Lung (tissue), 12 donors: ENCODE data around the gene B4GALNT4. TPM values are rescaled to one million over a fixed set of nuclear protein-coding genes. Genes with fewer than 3 reads are reported as not detected.

Experiments
- ATAC-seq: fragments of 200-7000 bp; cut with Tn5 transposase; one replicate; pipeline ENCODE4 v1.9.1; 2020; ENCODE audit warnings: moderate number of reproducible peaks; ENCODE audit not compliant: insufficient read depth, low FRiP score
- DNase-seq, 3 donors: peaks; one replicate each; pipeline ENCODE4 v3.0.0-alpha.2; 2013 to 2017
- H3K27ac ChIP-seq, 2 donors: one replicate each; pipeline ENCODE4 v1.5.1; 2013; ENCODE audit warnings: mild to moderate bottlenecking in 2 of 2, moderate library complexity in 2 of 2, control low read depth in 1 of 2, inconsistent platforms in 1 of 2, low read depth in 1 of 2, low read length in 1 of 2
- H3K27me3 ChIP-seq, 3 donors: one replicate each; pipeline ENCODE4 v1.5.1; 2013; ENCODE audit warnings: low read length in 2 of 3; ENCODE audit not compliant: control insufficient read depth in 3 of 3, insufficient read depth in 3 of 3
- H3K36me3 ChIP-seq, 4 donors: one replicate each; pipeline ENCODE4 v1.5.1; 2013; ENCODE audit warnings: low read length in 4 of 4, mild to moderate bottlenecking in 1 of 4, moderate library complexity in 1 of 4; ENCODE audit not compliant: control insufficient read depth in 4 of 4, insufficient read depth in 4 of 4
- H3K4me1 ChIP-seq, 5 donors: one replicate each; pipeline ENCODE4 v1.5.1; 2013; ENCODE audit warnings: low read length in 5 of 5, mild to moderate bottlenecking in 2 of 5, moderate library complexity in 1 of 5; ENCODE audit not compliant: control insufficient read depth in 5 of 5, insufficient read depth in 5 of 5
- H3K4me3 ChIP-seq: one replicate; pipeline ENCODE4 v1.5.1; 2013; ENCODE audit warnings: mild to moderate bottlenecking, control low read depth, moderate library complexity
- H3K9ac ChIP-seq, 2 donors: one replicate each; pipeline ENCODE4 v1.5.1; 2013; ENCODE audit warnings: low read length in 2 of 2, control low read depth in 1 of 2; ENCODE audit not compliant: insufficient read depth in 1 of 2
- H3K9me3 ChIP-seq, 4 donors: one replicate each; pipeline ENCODE4 v1.5.1; 2013; ENCODE audit warnings: low read length in 3 of 4, mild to moderate bottlenecking in 1 of 4, moderate library complexity in 1 of 4; ENCODE audit not compliant: control insufficient read depth in 4 of 4, insufficient read depth in 3 of 4
- CTCF ChIP-seq: IDR thresholded peaks from 2 replicates; pipeline ENCODE4 v1.5.1; 2012; ENCODE audit warnings: mild to moderate bottlenecking; ENCODE audit errors: control extremely low read depth, extremely low read depth
- WGBS, 2 donors: extraction: QIAGEN DNeasy Blood & Tissue Kit; methylation state at CpG; one replicate each; pipeline ENCODE4 v1.1.7; 2013; 5-methylcytosine and 5-hydroxymethylcytosine counted together
- polyA plus RNA-seq, 2 donors: library from polyadenylated mRNA; stranded (reverse); fragments of 200-250 nt; gene quantifications; one replicate each; pipeline ENCODE4 v1.2.1, GENCODE V29; 2013
- total RNA-seq, 2 donors: library from RNA; depleted of rRNA in 1 of 2; stranded (reverse); fragments of >200 nt in 1 of 2; gene quantifications; one replicate each; pipeline ENCODE4 v1.2.1, GENCODE V29; 2014 to 2021
- donor health status: control.
- donor health status: control.
- donor health status: Bipolar disorder and iron deficiency.
- donor health status: healthy.
- donor health status: DM: yes; HTN: yes; CAD: no.

The B4GALNT4 gene
- total and polyA plus RNA-seq, 4 donors: 1.4 to 6.8 (median 3.3) TPM

GRCh38 chr11:363948-364761 lies 5.1 kb upstream of the B4GALNT4 start:
- ATAC-seq (peak; percentile 48), DNase-seq (no peak)
- Histone ChIP-seq H3K9me3 (peaks cover 0 to 7% (median 3%) of the 10 kb centered on the region in 4 donors), H3K4me1 (peaks cover 0 to 9% (median 0%) of the 10 kb centered on the region in 5 donors), H3K9ac (no peak overlapping the region), H3K27ac (no peak overlapping the region), H3K36me3 (no peaks in the 10 kb centered on the region), H3K27me3 (peaks cover 0 to 3% (median 0%) of the 10 kb centered on the region in 3 donors), H3K4me3 (no peak overlapping the region)
- WGBS, 2 donors: 58 to 76% methylated on average over 24 of the region's 24 CpGs
- no peak for TF ChIP-seq CTCF

DNA sequence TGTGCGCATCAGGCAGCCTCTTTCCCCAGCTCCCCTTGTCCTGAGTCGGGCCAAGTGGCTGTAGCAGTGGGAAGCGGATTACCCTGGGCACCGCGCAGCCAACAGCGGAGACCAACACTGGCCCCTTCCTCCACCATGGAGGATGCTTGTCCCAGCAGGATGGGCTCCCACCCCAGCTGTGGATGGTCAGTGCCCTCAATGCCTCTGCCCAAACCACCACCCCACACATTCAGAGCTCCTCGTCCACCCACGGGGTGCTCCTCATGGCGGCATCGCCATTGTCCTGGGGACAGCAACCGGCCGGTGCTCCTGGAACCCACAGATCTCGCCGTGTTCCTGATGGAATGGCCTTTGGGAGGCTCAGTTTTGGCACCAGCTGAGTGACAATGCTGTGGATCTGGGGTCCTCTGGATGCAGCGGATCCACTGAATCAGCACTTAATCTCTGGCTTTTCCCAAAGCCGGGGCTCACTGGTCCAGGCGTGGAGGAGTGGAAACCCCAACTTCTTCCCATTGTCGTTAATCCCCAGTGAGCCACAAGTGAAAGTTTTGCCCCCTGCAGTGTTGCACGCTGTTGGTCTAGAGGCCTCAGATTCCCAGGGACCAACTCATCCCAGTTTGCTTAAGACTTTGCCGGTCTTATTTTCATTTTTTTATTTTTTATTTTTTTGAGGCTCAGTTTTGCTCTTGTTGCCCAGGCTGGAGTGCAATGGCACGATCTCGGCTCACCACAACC lies 4.1 kb upstream of the B4GALNT4 start:
- ATAC-seq (no peak), DNase-seq (no peak)
- whole genome bisulfite sequencing, 2 donors: 87 to 94% methylated on average over 22 of the region's 22 CpGs
- TF ChIP-seq CTCF: no peak
- H3K4me1 ChIP-seq: peaks cover 0 to 10% (median 0%) of the 10 kb centered on the region in 5 donors
- H3K36me3 ChIP-seq: no peaks in the 10 kb centered on the region
- H3K9me3 ChIP-seq: peaks cover 0 to 7% (median 3%) of the 10 kb centered on the region in 4 donors
- peaks cover 0 to 3% (median 0%) of the 10 kb centered on the region in 3 donors for H3K27me3 ChIP-seq
- H3K9ac ChIP-seq: no peak overlapping the region
- H3K4me3 ChIP-seq: no peak overlapping the region
- no peak overlapping the region for H3K27ac ChIP-seq

DNA sequence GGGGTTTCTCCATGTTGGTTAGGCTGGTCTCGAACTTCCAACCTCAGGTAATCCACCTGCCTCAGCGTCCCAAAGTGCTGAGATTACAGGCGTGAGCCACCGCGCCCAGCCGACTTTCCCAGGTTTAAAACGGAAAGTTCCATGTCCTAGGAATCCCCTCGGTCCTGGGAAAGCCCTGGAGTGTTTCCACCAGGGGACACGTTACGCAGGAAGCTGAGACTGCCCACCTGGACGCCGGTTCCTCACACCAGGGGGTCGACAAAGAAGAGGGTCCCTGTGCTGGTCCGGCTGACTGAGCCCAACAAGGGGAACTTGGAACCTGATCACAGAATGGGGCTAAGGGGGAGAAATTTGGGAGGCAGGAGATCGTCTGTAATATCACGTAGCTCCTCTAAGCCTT lies 3.5 kb upstream of the B4GALNT4 start:
- Histone ChIP-seq H3K4me3 (no peak overlapping the region), H3K9ac (no peak overlapping the region), H3K4me1 (peaks cover 0 to 17% (median 0%) of the 10 kb centered on the region in 5 donors), H3K27ac (no peak overlapping the region), H3K9me3 (peaks cover 0 to 4% (median under 1%) of the 10 kb centered on the region in 4 donors), H3K36me3 (no peaks in the 10 kb centered on the region), H3K27me3 (peaks cover 0 to 3% (median 0%) of the 10 kb centered on the region in 3 donors)
- ATAC-seq (no peak), DNase-seq (no peak)
- 73 to 83% methylated on average over 15 to 16 of the region's 16 CpGs for WGBS, 2 donors
- no peak for TF ChIP-seq CTCF
